Loucy (cell line): ENCODE results near the gene TLCD3B.

ENCODE experiments used
- H2AFZ ChIP-seq: fragments of 200-600 bp; sonication (generic); 2 replicates; pipeline ENCODE4 v1.6.0; 2016; ENCODE audit warnings: antibody characterized with exemption, mild to moderate bottlenecking, low read length, moderate library complexity
- H3F3A ChIP-seq: fragments of 200-600 bp; 2 replicates; pipeline ENCODE4 v1.6.0; 2016; ENCODE audit warnings: antibody characterized with exemption, low read depth, mild to moderate bottlenecking
- H3K27me3 ChIP-seq: fragments of 200-600 bp; sonication (generic); 2 replicates; pipeline ENCODE4 v1.6.1; 2014; ENCODE audit warnings: low read length, mild to moderate bottlenecking; ENCODE audit not compliant: insufficient read depth, poor library complexity, severe bottlenecking
- H3K36me3 ChIP-seq: fragments of 200-600 bp; sonication (generic); 2 replicates; pipeline ENCODE4 v1.6.1; 2016; ENCODE audit warnings: low read length; ENCODE audit not compliant: insufficient read depth
- H3K4me1 ChIP-seq: fragments of 200-600 bp; sonication (generic); 2 replicates; pipeline ENCODE4 v1.5.1; 2014; ENCODE audit warnings: low read length, mild to moderate bottlenecking; ENCODE audit not compliant: insufficient read depth, poor library complexity, severe bottlenecking
- H3K4me2 ChIP-seq: fragments of 200-600 bp; sonication (generic); 2 replicates; pipeline ENCODE4 v1.6.0; 2014; ENCODE audit warnings: antibody characterized with exemption, low read length, low read depth, mild to moderate bottlenecking; ENCODE audit not compliant: poor library complexity, severe bottlenecking
- H3K4me3 ChIP-seq: fragments of 200-600 bp; sonication (generic); 2 replicates; pipeline ENCODE4 v1.5.1; 2014; ENCODE audit warnings: low read length, mild to moderate bottlenecking, mixed read lengths; ENCODE audit not compliant: poor library complexity, severe bottlenecking
- H3K79me2 ChIP-seq: fragments of 200-600 bp; sonication (generic); 2 replicates; pipeline ENCODE4 v1.6.1; 2014; ENCODE audit warnings: low read length; ENCODE audit not compliant: insufficient read depth
- H3K9ac ChIP-seq: fragments of 200-600 bp; sonication (generic); 2 replicates; pipeline ENCODE4 v1.6.0; 2014; ENCODE audit warnings: mild to moderate bottlenecking, low read depth, low read length, moderate library complexity; ENCODE audit not compliant: poor library complexity, severe bottlenecking
- H3K9me2 ChIP-seq: fragments of 200-600 bp; sonication (generic); replicated peaks from 2 replicates; pipeline ENCODE4 v1.6.1; 2016; ENCODE audit warnings: low read depth, low read length, mixed read lengths
- H3K9me3 ChIP-seq: fragments of 200-600 bp; sonication (generic); 2 replicates; pipeline ENCODE4 v1.6.1; 2014; ENCODE audit warnings: mild to moderate bottlenecking, antibody characterized with exemption, low read length, low read depth; ENCODE audit not compliant: insufficient read depth
- H4K20me1 ChIP-seq: fragments of 200-600 bp; sonication (generic); 2 replicates; pipeline ENCODE4 v1.6.0; 2014; ENCODE audit warnings: antibody characterized with exemption, low read length, mild to moderate bottlenecking; ENCODE audit not compliant: insufficient read depth, poor library complexity, severe bottlenecking
- CTCF ChIP-seq: fragments of 200-600 bp; sonication (generic); conservative IDR thresholded peaks from 2 replicates; pipeline ENCODE4 v1.5.1; 2014; ENCODE audit warnings: mild to moderate bottlenecking, antibody characterized with exemption, low read length
- EZH2phosphoT487 ChIP-seq: fragments of 200-600 bp; IDR thresholded peaks from 2 replicates; pipeline ENCODE4 v1.6.1; 2018; ENCODE audit warnings: antibody characterized with exemption, mild to moderate bottlenecking, moderate library complexity, borderline replicate concordance

The TLCD3B gene

GRCh38 chr16:30060346-30060745 lies 29.3 kb upstream of the TLCD3B start:
- Histone ChIP-seq H3K9ac (no peak overlapping the region), H2AFZ (no peak overlapping the region), H3K4me1 (peaks cover 19% of the 10 kb centered on the region), H3K36me3 (no peaks in the 10 kb centered on the region), H3K4me2 (no peak overlapping the region), H3F3A (no peaks in the 10 kb centered on the region), H3K4me3 (no peak overlapping the region), H3K9me3 (no peaks in the 10 kb centered on the region), H3K27me3 (peaks cover 6% of the 10 kb centered on the region), H4K20me1 (no peaks in the 10 kb centered on the region), H3K79me2 (peaks cover 20% of the 10 kb centered on the region), H3K9me2 (no peaks in the 10 kb centered on the region)
- TF ChIP-seq EZH2phosphoT487 (no peak), CTCF (no peak)

GRCh38 chr16:30054959-30055553 lies 24.0 kb upstream of the TLCD3B start:
- Histone ChIP-seq H3K36me3 (no peaks in the 10 kb centered on the region), H3K9me3 (no peaks in the 10 kb centered on the region), H3K4me1 (peaks cover 20% of the 10 kb centered on the region), H3K79me2 (peaks cover 19% of the 10 kb centered on the region), H2AFZ (peak overlapping the region; percentile 77), H3K27me3 (no peaks in the 10 kb centered on the region), H3K9me2 (no peaks in the 10 kb centered on the region), H3K9ac (peak overlapping the region; percentile 53), H4K20me1 (no peaks in the 10 kb centered on the region), H3K4me3 (peak overlapping the region; percentile 53), H3F3A (no peaks in the 10 kb centered on the region), H3K4me2 (peak overlapping the region; percentile 68)
- TF ChIP-seq EZH2phosphoT487: no peak
- TF ChIP-seq CTCF: peak; percentile 88

GRCh38 chr16:30054451-30054850 lies 23.4 kb upstream of the TLCD3B start:
- Histone ChIP-seq H3K9me2 (no peaks in the 10 kb centered on the region), H3F3A (no peaks in the 10 kb centered on the region), H3K36me3 (no peaks in the 10 kb centered on the region), H3K4me3 (peak overlapping the region; percentile 53), H3K79me2 (peaks cover 19% of the 10 kb centered on the region), H2AFZ (peak overlapping the region; percentile 63; the same call in 1 of the 2 replicates), H4K20me1 (no peaks in the 10 kb centered on the region), H3K4me1 (peaks cover 20% of the 10 kb centered on the region), H3K9me3 (no peaks in the 10 kb centered on the region), H3K27me3 (no peaks in the 10 kb centered on the region), H3K9ac (peak overlapping the region; percentile 9), H3K4me2 (peak overlapping the region; percentile 68)
- no peak for TF ChIP-seq CTCF
- TF ChIP-seq EZH2phosphoT487: no peak
